MM.1S (cell line): ENCODE measurements around the gene MAP3K20.

Experiments used
- DNase-seq: peaks from one replicate; pipeline ENCODE4 v3.0.0-alpha.2; 2015
- H2AFZ ChIP-seq: fragments of 300-600 bp; sonication (generic); 2 replicates; pipeline ENCODE4 v1.6.0; 2016; ENCODE audit warnings: antibody characterized with exemption, low read length
- H3F3A ChIP-seq: fragments of 300-600 bp; sonication (generic); 2 replicates; pipeline ENCODE4 v1.6.1; 2016; ENCODE audit warnings: mild to moderate bottlenecking, antibody characterized with exemption, low read length, moderate library complexity, mixed read lengths; ENCODE audit not compliant: insufficient read depth
- H3K27ac ChIP-seq: fragments of 300-600 bp; sonication (generic); 2 replicates; pipeline ENCODE4 v1.5.1; 2016; ENCODE audit warnings: mild to moderate bottlenecking, low read length
- H3K27me3 ChIP-seq: fragments of 300-600 bp; sonication (generic); replicated peaks from 2 replicates; pipeline ENCODE4 v1.6.0; 2016; ENCODE audit warnings: low read length; ENCODE audit not compliant: insufficient read depth
- H3K36me3 ChIP-seq: fragments of 300-600 bp; sonication (generic); replicated peaks from 2 replicates; pipeline ENCODE4 v1.6.1; 2016; ENCODE audit warnings: mild to moderate bottlenecking, low read length, mixed read lengths; ENCODE audit not compliant: insufficient read depth
- H3K4me1 ChIP-seq: fragments of 300-600 bp; sonication (generic); 2 replicates; pipeline ENCODE4 v1.6.1; 2016; ENCODE audit warnings: low read length, mixed read lengths
- H3K4me2 ChIP-seq: fragments of 300-600 bp; sonication (generic); 2 replicates; pipeline ENCODE4 v1.6.0; 2016; ENCODE audit warnings: low read depth, low read length
- H3K4me3 ChIP-seq: fragments of 300-600 bp; sonication (generic); 2 replicates; pipeline ENCODE4 v1.5.1; 2016; ENCODE audit warnings: low read length, mixed read lengths
- H3K79me2 ChIP-seq: fragments of 300-600 bp; sonication (generic); 2 replicates; pipeline ENCODE4 v1.6.1; 2016; ENCODE audit warnings: mixed run types, low read length, mixed read lengths
- H3K9ac ChIP-seq: fragments of 300-600 bp; sonication (generic); 2 replicates; pipeline ENCODE4 v1.6.1; 2016; ENCODE audit warnings: low read length, mixed read lengths
- H3K9me2 ChIP-seq: fragments of 300-600 bp; sonication (generic); replicated peaks from 2 replicates; pipeline ENCODE4 v1.6.1; 2016; ENCODE audit warnings: mild to moderate bottlenecking, low read length, mixed read lengths; ENCODE audit not compliant: insufficient read depth
- H3K9me3 ChIP-seq: fragments of 300-600 bp; sonication (generic); replicated peaks from 2 replicates; pipeline ENCODE4 v1.6.1; 2016; ENCODE audit warnings: mild to moderate bottlenecking, low read length, mixed read lengths; ENCODE audit not compliant: insufficient read depth
- H4K20me1 ChIP-seq: fragments of 300-600 bp; sonication (generic); 2 replicates; pipeline ENCODE4 v1.6.1; 2016; ENCODE audit warnings: mild to moderate bottlenecking, low read length, moderate library complexity, mixed read lengths; ENCODE audit not compliant: insufficient read depth
- EZH2 ChIP-seq: fragments of 300-600 bp; sonication (generic); optimal IDR thresholded peaks from 2 replicates; pipeline ENCODE3; 2017; ENCODE audit warnings: low read depth, mild to moderate bottlenecking, antibody characterized with exemption, low read length, mixed read lengths
- EZH2phosphoT487 ChIP-seq: fragments of 300-600 bp; sonication (generic); IDR thresholded peaks from 2 replicates; pipeline ENCODE4 v1.6.1; 2018; ENCODE audit warnings: antibody characterized with exemption, low read length
- TF ChIP-seq, protein P1 (sequence below): fragments of 300-600 bp; sonication (generic); IDR thresholded peaks from 2 replicates; pipeline ENCODE4 v1.5.1; 2016; ENCODE audit warnings: antibody characterized with exemption, low read length, mixed read lengths

The MAP3K20 gene

DNA sequence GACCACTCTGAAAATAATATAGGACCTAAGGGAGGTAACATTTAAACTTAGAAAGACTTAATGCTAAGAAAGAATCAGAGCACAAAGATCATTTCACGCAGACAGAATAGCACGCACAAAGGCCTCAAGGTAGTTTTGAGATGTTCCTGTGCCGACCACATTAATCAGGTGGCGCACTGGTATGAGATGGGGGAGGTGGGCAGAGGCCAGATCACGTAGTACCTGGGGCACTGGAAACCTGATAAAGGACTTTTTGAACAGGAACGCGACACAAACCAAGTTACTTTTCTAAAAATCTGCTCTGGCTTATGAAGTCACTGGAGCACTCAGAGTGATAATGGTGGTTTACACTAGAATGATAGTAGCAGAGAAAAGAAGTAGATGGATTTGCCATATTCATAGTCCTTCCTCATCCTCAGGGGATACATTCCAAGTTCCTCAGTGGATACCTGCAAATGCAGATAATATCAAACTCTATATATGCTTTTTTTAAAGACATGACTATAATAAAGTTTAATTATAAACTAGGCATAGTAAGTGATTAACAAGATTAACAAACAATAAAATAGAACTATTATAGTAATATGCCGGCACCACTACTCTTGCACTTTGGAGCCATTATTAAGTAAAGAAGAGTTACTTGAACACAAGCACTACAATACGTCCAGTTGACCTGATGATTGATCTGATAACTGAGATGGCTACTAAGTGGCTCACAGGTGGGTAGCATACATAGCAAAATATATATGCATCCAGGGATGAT lies 236.4 kb downstream of the MAP3K20 start:
- H3F3A ChIP-seq = no peaks in the 10 kb centered on the region
- H3K27ac ChIP-seq = no peak overlapping the region
- H3K79me2 ChIP-seq = no peaks in the 10 kb centered on the region
- no peaks in the 10 kb centered on the region for H4K20me1 ChIP-seq
- no peak overlapping the region for H3K9ac ChIP-seq
- H3K27me3 ChIP-seq = no peaks in the 10 kb centered on the region
- H3K9me3 ChIP-seq = no peaks in the 10 kb centered on the region
- H3K4me3 ChIP-seq = no peak overlapping the region
- TF ChIP-seq EZH2 = no peak
- TF ChIP-seq, protein P1, sequence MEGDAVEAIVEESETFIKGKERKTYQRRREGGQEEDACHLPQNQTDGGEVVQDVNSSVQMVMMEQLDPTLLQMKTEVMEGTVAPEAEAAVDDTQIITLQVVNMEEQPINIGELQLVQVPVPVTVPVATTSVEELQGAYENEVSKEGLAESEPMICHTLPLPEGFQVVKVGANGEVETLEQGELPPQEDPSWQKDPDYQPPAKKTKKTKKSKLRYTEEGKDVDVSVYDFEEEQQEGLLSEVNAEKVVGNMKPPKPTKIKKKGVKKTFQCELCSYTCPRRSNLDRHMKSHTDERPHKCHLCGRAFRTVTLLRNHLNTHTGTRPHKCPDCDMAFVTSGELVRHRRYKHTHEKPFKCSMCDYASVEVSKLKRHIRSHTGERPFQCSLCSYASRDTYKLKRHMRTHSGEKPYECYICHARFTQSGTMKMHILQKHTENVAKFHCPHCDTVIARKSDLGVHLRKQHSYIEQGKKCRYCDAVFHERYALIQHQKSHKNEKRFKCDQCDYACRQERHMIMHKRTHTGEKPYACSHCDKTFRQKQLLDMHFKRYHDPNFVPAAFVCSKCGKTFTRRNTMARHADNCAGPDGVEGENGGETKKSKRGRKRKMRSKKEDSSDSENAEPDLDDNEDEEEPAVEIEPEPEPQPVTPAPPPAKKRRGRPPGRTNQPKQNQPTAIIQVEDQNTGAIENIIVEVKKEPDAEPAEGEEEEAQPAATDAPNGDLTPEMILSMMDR = no peak
- no peak for TF ChIP-seq EZH2phosphoT487
- no peaks in the 10 kb centered on the region for H3K36me3 ChIP-seq
- no peak overlapping the region for H2AFZ ChIP-seq
- H3K4me1 ChIP-seq = no peaks in the 10 kb centered on the region
- H3K4me2 ChIP-seq = no peak overlapping the region
- DNase-seq = no peak
- no peaks in the 10 kb centered on the region for H3K9me2 ChIP-seq
